Naive thymus-derived CD4-positive, alpha-beta T cell (primary cell): ENCODE data around the gene ARID1A. TPM values are rescaled to one million over a fixed set of nuclear protein-coding genes. Genes with fewer than 3 reads are reported as not detected.
A peak's percentile ranks its signal among the peaks of the same experiment; 100 is the strongest.

Source experiments
- ATAC-seq: fragments of 150-1000 bp; cut with Tn5 transposase; 2 replicates; pipeline ENCODE4 v1.10.0; 2021; ENCODE audit warnings: mild to moderate bottlenecking, moderate library complexity
- CTCF ChIA-PET: fragments of 350-600 bp; sonication (Branson Sonifier 250); formaldehyde crosslinking; loops from one replicate; lab custom pipeline; 2021; ENCODE audit warnings: antibody characterized with exemption; lab: Charles Lee
- POLR2A ChIA-PET: fragments of 350-600 bp; sonication (Branson Sonifier 250); formaldehyde crosslinking; loops from one replicate; lab custom pipeline; 2021; ENCODE audit warnings: antibody characterized with exemption, inconsistent platforms; lab: Charles Lee
- DNase-seq, 9 donors: peaks; one replicate each; pipeline versions ENCODE4 v3.0.0 to v3.0.0-alpha.2; 2020 to 2022; ENCODE audit warnings: mixed read lengths in 1 of 9
- H3K27ac ChIP-seq: one replicate; pipeline ENCODE4 v1.7.0; 2013; ENCODE audit warnings: mild to moderate bottlenecking, low read depth, low read length, moderate library complexity
- H3K27me3 ChIP-seq, 2 donors: one replicate each; pipeline ENCODE4 v1.7.0; 2013; ENCODE audit warnings: low read length in 2 of 2, mild to moderate bottlenecking in 2 of 2, moderate library complexity in 2 of 2; ENCODE audit not compliant: control insufficient read depth in 2 of 2, insufficient read depth in 2 of 2
- H3K36me3 ChIP-seq, 3 experiments: 1 replicate in 2 of 3; 2 replicates in 1 of 3; pipeline ENCODE4 v1.7.0; 2013; ENCODE audit warnings: low read length in 3 of 3, mild to moderate bottlenecking in 3 of 3, moderate library complexity in 1 of 3; ENCODE audit not compliant: insufficient read depth in 3 of 3, control insufficient read depth in 2 of 3
- H3K4me1 ChIP-seq, 2 donors: one replicate each; pipeline ENCODE4 v1.7.0; 2013; ENCODE audit warnings: low read length in 2 of 2, mild to moderate bottlenecking in 2 of 2, moderate library complexity in 1 of 2; ENCODE audit not compliant: control insufficient read depth in 2 of 2, insufficient read depth in 2 of 2
- H3K4me3 ChIP-seq: 2 replicates; pipeline ENCODE4 v1.7.0; 2013; ENCODE audit warnings: mild to moderate bottlenecking, low read length
- H3K9me3 ChIP-seq, 3 experiments: 1 replicate in 2 of 3; 2 replicates in 1 of 3; pipeline ENCODE4 v1.7.0; 2013; ENCODE audit warnings: low read length in 3 of 3; ENCODE audit not compliant: control insufficient read depth in 2 of 3
- H3K27ac Mint-ChIP-seq, 9 donors: one replicate each; pipeline ENCODE4 v1.8.0; 2020 to 2022; ENCODE audit warnings: mixed read lengths in 9 of 9, mild to moderate bottlenecking in 8 of 9, moderate library complexity in 5 of 9, inconsistent platforms in 2 of 9
- H3K27me3 Mint-ChIP-seq, 5 donors: one replicate each; pipeline ENCODE4 v1.8.0; 2021 to 2022; ENCODE audit warnings: mixed read lengths in 5 of 5, mild to moderate bottlenecking in 1 of 5
- H3K36me3 Mint-ChIP-seq, 5 donors: one replicate each; pipeline ENCODE4 v1.8.0; 2020 to 2022; ENCODE audit warnings: mixed read lengths in 5 of 5, mild to moderate bottlenecking in 3 of 5, inconsistent platforms in 1 of 5
- H3K4me1 Mint-ChIP-seq, 7 donors: one replicate each; pipeline ENCODE4 v1.8.0; 2020 to 2022; ENCODE audit warnings: mixed read lengths in 7 of 7, mild to moderate bottlenecking in 3 of 7, inconsistent platforms in 1 of 7
- H3K4me3 Mint-ChIP-seq, 10 donors: one replicate each; pipeline ENCODE4 v1.8.0; 2020 to 2022; ENCODE audit warnings: mild to moderate bottlenecking in 10 of 10, mixed read lengths in 10 of 10, moderate library complexity in 6 of 10, inconsistent platforms in 2 of 10
- H3K9me3 Mint-ChIP-seq, 11 donors: one replicate each; pipeline ENCODE4 v1.8.0; 2020 to 2022; ENCODE audit warnings: mixed read lengths in 11 of 11, mild to moderate bottlenecking in 4 of 11, inconsistent platforms in 1 of 11, moderate library complexity in 1 of 11
- intact Hi-C, 2 donors: fragments of 100-400 bp; cut with micrococcal nuclease; formaldehyde crosslinking; loops; one replicate each; pipeline ENCODE4 v1.15.1; 2023
- polyA plus RNA-seq, 2 donors: library from polyadenylated mRNA; unstranded; fragments of 300-500 nt; fragmentation: Illumina TruSeq; gene quantifications; one replicate each; pipeline ENCODE4 v1.2.3, GENCODE V29; 2021
- total RNA-seq, 6 experiments: library from RNA in 5 of 6; stranded (reverse) in 5 of 6; gene quantifications; 1 replicate in 5 of 6; 2 replicates in 1 of 6; pipeline ENCODE4 v1.2.3 and lab custom pipeline; 2021 to 2026

ARID1A gene
- total and polyA plus RNA-seq, 7 experiments from 2014 or later: 22.3 to 148 (median 127) TPM

DNA sequence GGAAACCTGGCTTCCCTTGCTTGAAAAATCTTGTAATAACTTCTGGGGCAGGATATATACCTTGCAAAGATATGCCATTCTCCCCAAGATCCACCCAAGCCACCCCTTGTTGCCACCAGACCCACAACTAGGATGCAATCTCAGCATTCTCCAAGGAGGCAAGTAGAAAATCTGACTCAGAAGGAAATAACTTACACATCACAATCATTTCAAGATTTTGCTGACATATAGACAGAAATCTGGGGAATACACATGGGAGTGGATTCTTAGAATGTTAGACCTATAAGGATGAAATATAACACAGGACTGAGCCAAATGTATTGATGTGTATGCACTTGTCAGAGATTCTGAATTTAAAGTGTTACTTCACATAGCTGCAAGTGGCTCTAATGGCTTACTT, 115.9 kb downstream of the ARID1A start:
- Mint-ChIP-seq H3K27me3 (no peaks in the 10 kb centered on the region), H3K4me3 (no peak overlapping the region), H3K9me3 (no peaks in the 10 kb centered on the region), H3K36me3 (peaks cover 0 to 4% (median 0%) of the 10 kb centered on the region in 5 donors), H3K4me1 (peaks cover 0 to 26% (median 8%) of the 10 kb centered on the region in 7 donors), H3K27ac (no peak overlapping the region)
- Histone ChIP-seq H3K36me3 (no peaks in the 10 kb centered on the region), H3K27ac (no peak overlapping the region), H3K27me3 (no peaks in the 10 kb centered on the region), H3K4me3 (no peak overlapping the region), H3K9me3 (no peaks in the 10 kb centered on the region), H3K4me1 (peaks cover 0 to 14% of the 10 kb centered on the region in 2 donors)
- ChIA-PET CTCF (interaction anchor here (0.6 to 4.0 kb wide), 10 partner anchors 9 to 210 kb away, joined by 3 to 29 read pairs (median 6); no protein-coding TSS in a partner anchor), POLR2A (interaction anchor here (0.8 to 1.0 kb wide), 2 partner anchors 13 to 22 kb away, joined by 3 to 8 read pairs; no protein-coding TSS in a partner anchor)
- intact Hi-C loops: loop anchor here in 1 of 2 donors (2.0 kb wide), 2 partner anchors 21 to 67 kb away; no protein-coding TSS in a partner anchor
- DNase-seq: no peak
- no peak for ATAC-seq

DNA sequence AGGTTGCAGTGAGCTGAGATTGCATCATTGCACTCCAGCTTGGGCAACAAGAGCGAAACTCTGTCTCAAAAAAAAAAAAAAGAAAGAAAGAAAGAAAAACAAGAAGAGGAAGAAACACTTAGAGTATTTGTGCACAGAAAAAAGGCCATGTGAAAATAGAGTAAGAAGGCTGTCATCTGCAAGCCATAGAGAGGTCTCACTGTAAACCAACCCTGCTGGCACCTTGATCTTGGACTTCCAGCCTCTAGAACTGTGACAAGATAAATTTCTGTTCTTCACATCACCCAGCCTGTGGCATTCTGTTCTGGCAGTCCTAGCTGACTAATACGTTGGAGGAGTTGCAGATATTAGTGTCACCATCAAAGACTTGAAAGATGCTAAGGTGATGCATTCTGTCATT, 118.6 kb downstream of the ARID1A start:
- H3K4me1 Mint-ChIP-seq: peaks cover 0 to 24% (median 8%) of the 10 kb centered on the region in 7 donors
- Histone ChIP-seq H3K27me3 (no peaks in the 10 kb centered on the region), H3K27ac (no peak overlapping the region), H3K4me1 (peaks cover 0 to 14% of the 10 kb centered on the region in 2 donors), H3K9me3 (no peaks in the 10 kb centered on the region), H3K4me3 (no peak overlapping the region), H3K36me3 (no peaks in the 10 kb centered on the region)
- DNase-seq (no peak), ATAC-seq (no peak)
- peaks cover 0 to 3% (median 0%) of the 10 kb centered on the region in 5 donors for H3K36me3 Mint-ChIP-seq
- ChIA-PET POLR2A (no interaction called here), CTCF (interaction anchor here (0.5 to 0.9 kb wide), 2 partner anchors 19 to 51 kb away, joined by 3 read pairs; no protein-coding TSS in a partner anchor)
- H3K9me3 Mint-ChIP-seq: no peaks in the 10 kb centered on the region
- H3K27ac Mint-ChIP-seq: no peak overlapping the region
- no peak overlapping the region for H3K4me3 Mint-ChIP-seq
- H3K27me3 Mint-ChIP-seq: no peaks in the 10 kb centered on the region
- intact Hi-C loops: no loop called here

DNA sequence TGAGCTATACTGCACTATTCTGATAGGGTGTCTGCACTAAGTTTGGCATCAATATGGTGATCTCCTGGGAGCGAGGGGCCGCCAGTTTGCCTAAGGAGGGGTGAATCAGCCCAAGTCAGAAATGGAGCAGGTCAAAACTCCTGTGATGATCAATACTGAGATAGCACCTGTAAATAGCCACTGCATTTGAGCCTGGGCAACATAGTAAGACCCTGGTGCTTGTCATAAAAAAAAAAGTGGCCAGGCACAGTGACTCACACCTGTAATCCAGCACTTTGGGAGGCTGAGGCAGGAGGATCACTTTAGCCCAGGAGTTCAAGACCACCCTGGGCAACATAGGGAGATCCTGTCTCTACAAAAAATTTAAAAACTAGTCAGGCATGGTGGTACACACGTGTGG, 119.1 kb downstream of the ARID1A start:
- ATAC-seq (no peak), DNase-seq (no peak)
- peaks cover 0 to 3% (median 0%) of the 10 kb centered on the region in 5 donors for H3K36me3 Mint-ChIP-seq
- H3K27me3 ChIP-seq: no peaks in the 10 kb centered on the region
- H3K4me1 Mint-ChIP-seq: peaks cover 0 to 24% (median 8%) of the 10 kb centered on the region in 7 donors
- peak overlapping the region in 1 of 9 donors; percentile 10 for H3K27ac Mint-ChIP-seq
- H3K4me1 ChIP-seq: peaks cover 0 to 14% of the 10 kb centered on the region in 2 donors
- H3K4me3 ChIP-seq: no peak overlapping the region
- intact Hi-C loops: no loop called here
- CTCF ChIA-PET: interaction anchor here (0.5 to 1.5 kb wide), 2 partner anchors 10 to 51 kb away, joined by 3 to 4 read pairs; no protein-coding TSS in a partner anchor
- no peaks in the 10 kb centered on the region for H3K9me3 ChIP-seq
- no peak overlapping the region for H3K27ac ChIP-seq
- no peak overlapping the region for H3K4me3 Mint-ChIP-seq
- POLR2A ChIA-PET: interaction anchor here (0.7 kb wide), 1 partner anchor 315 kb away, joined by 5 read pairs; no protein-coding TSS in a partner anchor
- no peaks in the 10 kb centered on the region for H3K27me3 Mint-ChIP-seq
- H3K9me3 Mint-ChIP-seq: no peaks in the 10 kb centered on the region
- H3K36me3 ChIP-seq: no peaks in the 10 kb centered on the region

DNA sequence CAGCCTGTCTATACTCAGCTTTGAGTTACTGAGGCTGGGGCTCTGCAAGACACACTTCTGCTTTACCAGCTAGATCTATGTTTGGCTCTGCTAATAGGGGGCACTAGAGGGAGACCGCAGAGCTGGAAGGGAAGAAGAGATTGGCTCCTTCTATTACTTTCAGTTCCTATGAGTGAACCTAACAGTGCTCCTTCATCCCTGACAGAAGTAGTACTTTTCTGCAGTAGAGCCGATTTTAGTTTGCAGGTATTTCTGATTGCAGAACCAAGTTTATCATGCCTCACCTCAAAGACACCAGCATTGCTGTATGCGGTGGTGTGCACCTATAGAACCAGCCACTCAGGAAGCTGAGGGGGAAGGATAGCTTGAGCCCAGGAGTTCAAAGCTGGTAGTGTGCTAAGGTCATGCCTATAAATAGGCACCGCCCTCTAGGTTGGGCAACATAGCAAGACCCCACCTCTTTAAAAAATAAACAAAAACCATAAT, 125.0 kb downstream of the ARID1A start:
- DNase-seq: peak in 7 of 9 donors; percentile 41 to 61 (median 52)
- Histone ChIP-seq H3K9me3 (no peaks in the 10 kb centered on the region), H3K27me3 (no peaks in the 10 kb centered on the region), H3K36me3 (no peaks in the 10 kb centered on the region), H3K4me1 (peaks cover 12 to 22% of the 10 kb centered on the region in 2 donors), H3K4me3 (peak overlapping the region; percentile 51), H3K27ac (peak overlapping the region; percentile 54)
- peak; percentile 100 for ATAC-seq
- intact Hi-C loops: loop anchor here in 1 of 2 donors (1.0 to 2.0 kb wide), 3 partner anchors 11 to 58 kb away; no protein-coding TSS in a partner anchor
- Mint-ChIP-seq H3K4me1 (peaks cover 23 to 38% (median 29%) of the 10 kb centered on the region in 7 donors), H3K4me3 (peak overlapping the region; percentile 55 to 86 (median 82)), H3K36me3 (no peaks in the 10 kb centered on the region), H3K27ac (peak overlapping the region; percentile 60 to 92 (median 87)), H3K9me3 (no peaks in the 10 kb centered on the region), H3K27me3 (no peaks in the 10 kb centered on the region)
- ChIA-PET POLR2A (interaction anchor here (0.8 to 2.3 kb wide), 7 partner anchors 10 to 44 kb away, joined by 3 to 34 read pairs (median 5); no protein-coding TSS in a partner anchor), CTCF (interaction anchor here (0.5 to 2.3 kb wide), 14 partner anchors 10 to 279 kb away, joined by 3 to 20 read pairs (median 4); no protein-coding TSS in a partner anchor)

DNA sequence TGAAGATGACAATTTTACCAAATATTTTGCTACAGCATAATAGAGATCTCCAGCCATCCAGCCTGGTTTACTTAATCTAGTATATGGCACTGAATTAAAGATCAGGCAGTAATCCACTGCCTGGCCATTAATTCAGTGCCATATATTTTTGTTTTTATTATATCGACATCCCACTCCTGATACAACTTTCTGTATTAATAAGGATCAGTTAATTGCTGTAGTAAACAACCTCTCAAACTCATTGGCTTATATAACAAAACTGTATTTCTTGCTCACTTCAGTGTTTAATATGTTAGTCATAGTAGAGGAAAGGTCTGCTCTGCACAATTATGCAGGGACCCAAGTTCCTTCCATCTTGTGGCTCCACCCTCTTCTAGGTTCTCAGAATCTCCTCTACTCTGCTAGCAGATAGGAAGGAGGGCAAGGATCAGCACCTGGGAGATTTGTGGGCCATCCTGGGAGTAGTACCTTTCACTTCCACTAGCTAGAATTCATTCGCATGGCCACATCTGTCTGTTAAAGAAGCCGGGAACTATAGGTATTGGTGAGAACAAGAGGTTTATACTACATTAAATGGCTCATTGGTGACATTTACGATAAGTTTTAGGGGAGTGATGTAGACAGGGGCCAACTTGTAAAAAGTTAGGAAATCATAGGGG, 127.1 kb downstream of the ARID1A start:
- CTCF ChIA-PET: interaction anchor here (0.7 to 2.0 kb wide), 4 partner anchors 9 to 576 kb away, joined by 3 to 14 read pairs (median 3); no protein-coding TSS in a partner anchor
- Histone ChIP-seq H3K9me3 (no peaks in the 10 kb centered on the region), H3K27me3 (no peaks in the 10 kb centered on the region), H3K36me3 (no peaks in the 10 kb centered on the region), H3K27ac (no peak overlapping the region), H3K4me1 (peaks cover 23 to 32% of the 10 kb centered on the region in 2 donors), H3K4me3 (no peak overlapping the region)
- peak overlapping the region in 7 of 9 donors; percentile 23 to 92 (median 66) for H3K27ac Mint-ChIP-seq
- DNase-seq (no peak), ATAC-seq (no peak)
- no peaks in the 10 kb centered on the region for H3K27me3 Mint-ChIP-seq
- POLR2A ChIA-PET: interaction anchor here (0.7 to 1.2 kb wide), 2 partner anchors 10 to 1333 kb away, joined by 3 to 6 read pairs; no protein-coding TSS in a partner anchor
- peaks cover 28 to 48% (median 41%) of the 10 kb centered on the region in 7 donors for H3K4me1 Mint-ChIP-seq
- intact Hi-C loops: no loop called here
- no peaks in the 10 kb centered on the region for H3K9me3 Mint-ChIP-seq
- H3K4me3 Mint-ChIP-seq: peak overlapping the region in 4 of 10 donors; percentile 12 to 72 (median 18)
- H3K36me3 Mint-ChIP-seq: peaks cover 0 to 5% (median 0%) of the 10 kb centered on the region in 5 donors

DNA sequence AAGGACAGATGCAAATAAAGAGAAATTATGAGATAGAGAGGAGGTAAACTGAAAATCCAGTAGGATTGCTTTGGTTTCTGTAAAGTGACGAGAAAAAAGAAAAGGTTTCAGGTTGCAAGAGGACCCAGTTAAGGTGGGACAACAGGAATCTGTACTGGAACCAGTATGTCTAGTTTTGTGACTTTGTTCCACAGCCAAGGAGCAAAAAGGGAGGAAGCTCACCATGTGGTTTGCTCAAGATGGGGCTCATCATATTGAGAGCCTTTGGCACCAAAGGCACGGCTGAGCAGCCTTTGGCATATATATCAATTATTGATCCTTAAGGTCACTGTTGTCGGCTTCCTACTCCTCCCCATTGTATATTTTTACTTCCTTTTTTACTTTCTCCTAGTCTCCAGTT, 128.9 kb downstream of the ARID1A start:
- Histone ChIP-seq H3K27ac (peak overlapping the region; percentile 98), H3K9me3 (no peaks in the 10 kb centered on the region), H3K36me3 (no peaks in the 10 kb centered on the region), H3K4me1 (peaks cover 40 to 49% of the 10 kb centered on the region in 2 donors), H3K4me3 (no peak overlapping the region), H3K27me3 (no peaks in the 10 kb centered on the region)
- ChIA-PET POLR2A (interaction anchor here (0.5 to 2.0 kb wide), 5 partner anchors 9 to 353 kb away, joined by 3 to 9 read pairs (median 4); partner anchors contain the start of gene HMGN2), CTCF (interaction anchor here (0.8 to 1.5 kb wide), 5 partner anchors 9 to 127 kb away, joined by 3 to 7 read pairs (median 3); no protein-coding TSS in a partner anchor)
- Mint-ChIP-seq H3K4me1 (peaks cover 42 to 67% (median 60%) of the 10 kb centered on the region in 7 donors), H3K9me3 (no peaks in the 10 kb centered on the region), H3K4me3 (peak overlapping the region in 7 of 10 donors; percentile 32 to 94 (median 93)), H3K27me3 (no peaks in the 10 kb centered on the region), H3K36me3 (peaks cover 0 to 19% (median 0%) of the 10 kb centered on the region in 5 donors), H3K27ac (peak overlapping the region in 8 of 9 donors; percentile 32 to 96 (median 92))
- intact Hi-C loops: no loop called here
- ATAC-seq: no peak
- no peak for DNase-seq
